ENCODE data around the gene MEGF11.

DNA sequence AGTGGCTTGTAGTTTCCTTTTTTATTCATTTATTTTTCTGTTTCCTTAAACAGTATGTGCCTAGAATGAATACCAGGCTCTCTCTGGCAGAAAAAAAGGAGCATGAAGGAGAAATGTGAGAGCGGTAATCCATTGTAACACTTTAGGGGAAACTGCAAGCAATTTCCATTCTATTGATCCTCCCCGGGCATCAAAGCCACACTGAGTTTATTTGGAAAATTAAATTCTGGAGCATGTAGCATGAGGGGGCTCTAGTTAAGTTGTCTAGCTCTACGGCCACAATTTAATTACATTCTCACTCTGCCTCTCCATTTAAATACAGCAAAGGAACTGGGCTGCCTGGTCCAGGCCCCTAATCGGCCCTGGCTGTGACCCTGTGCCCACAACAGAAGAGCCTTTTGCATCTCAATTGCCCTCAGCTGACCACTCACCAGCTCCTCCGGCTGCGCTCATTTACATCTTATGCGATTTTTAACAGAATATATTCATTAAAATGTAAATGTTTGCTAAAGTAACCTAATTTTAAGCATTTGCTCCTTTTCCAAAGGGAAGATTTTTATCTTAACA is 72.9 kb downstream of the MEGF11 start:
- no peak for TF ChIP-seq EP300 (IDR thresholded peaks at IDR 0.05)
- no peak for TF ChIP-seq POLR2A (IDR thresholded peaks at IDR 0.05)
- TF ChIP-seq, protein P1, sequence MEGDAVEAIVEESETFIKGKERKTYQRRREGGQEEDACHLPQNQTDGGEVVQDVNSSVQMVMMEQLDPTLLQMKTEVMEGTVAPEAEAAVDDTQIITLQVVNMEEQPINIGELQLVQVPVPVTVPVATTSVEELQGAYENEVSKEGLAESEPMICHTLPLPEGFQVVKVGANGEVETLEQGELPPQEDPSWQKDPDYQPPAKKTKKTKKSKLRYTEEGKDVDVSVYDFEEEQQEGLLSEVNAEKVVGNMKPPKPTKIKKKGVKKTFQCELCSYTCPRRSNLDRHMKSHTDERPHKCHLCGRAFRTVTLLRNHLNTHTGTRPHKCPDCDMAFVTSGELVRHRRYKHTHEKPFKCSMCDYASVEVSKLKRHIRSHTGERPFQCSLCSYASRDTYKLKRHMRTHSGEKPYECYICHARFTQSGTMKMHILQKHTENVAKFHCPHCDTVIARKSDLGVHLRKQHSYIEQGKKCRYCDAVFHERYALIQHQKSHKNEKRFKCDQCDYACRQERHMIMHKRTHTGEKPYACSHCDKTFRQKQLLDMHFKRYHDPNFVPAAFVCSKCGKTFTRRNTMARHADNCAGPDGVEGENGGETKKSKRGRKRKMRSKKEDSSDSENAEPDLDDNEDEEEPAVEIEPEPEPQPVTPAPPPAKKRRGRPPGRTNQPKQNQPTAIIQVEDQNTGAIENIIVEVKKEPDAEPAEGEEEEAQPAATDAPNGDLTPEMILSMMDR (IDR thresholded peaks at IDR 0.05) = no peak
